Right forelimb (tissue), 1 donor: Measurements from ENCODE around the gene PHKA1.
"Not testable (repeated sequence)": the region's sequence is repeated elsewhere in the genome, so short reads cannot be mapped to it uniquely, and the experiment has no call there.

Source experiments
- DNase-seq: peaks from one replicate; pipeline ENCODE4 v3.0.0-alpha.2; 2018

The PHKA1 gene

GRCh38 chrX:72713599-72714477 is at the start of gene PHKA1:
PHKA1 (minus strand) TSS chrX:72714306; CDS start chrX:72713880, 426 bp downstream.
- peak; percentile 47 for DNase-seq

- DNase-seq: not testable (repeated sequence)
Measured at GRCh38 chrX:72760454-72760853, 46.3 kb upstream of the PHKA1 start.

GRCh38 chrX:72748545-72748944 is 34.4 kb upstream of the PHKA1 start:
- DNase-seq: not testable (repeated sequence)

- not testable (repeated sequence) for DNase-seq
Measured at GRCh38 chrX:72745546-72745945, 31.4 kb upstream of the PHKA1 start.

GRCh38 chrX:72735561-72735960 is 21.5 kb upstream of the PHKA1 start:
- no peak for DNase-seq

- DNase-seq: not testable (repeated sequence)
Measured at GRCh38 chrX:72733636-72734035, 19.5 kb upstream of the PHKA1 start.

GRCh38 chrX:72727846-72728245 is 13.7 kb upstream of the PHKA1 start:
- no peak for DNase-seq

GRCh38 chrX:72716766-72717165 is 2.7 kb upstream of the PHKA1 start:
- DNase-seq: no peak

GRCh38 chrX:72715546-72715945 is 1.4 kb upstream of the PHKA1 start:
- no peak for DNase-seq

- peak; percentile 61 for DNase-seq
Measured at GRCh38 chrX:72714478-72714916, 391 bp upstream of the PHKA1 start.

- no peak for DNase-seq
Measured at GRCh38 chrX:72713130-72713529, 976 bp downstream of the PHKA1 start.

GRCh38 chrX:72712094-72712755 is 1.9 kb downstream of the PHKA1 start:
- no peak for DNase-seq

GRCh38 chrX:72705814-72706213 is 8.3 kb downstream of the PHKA1 start:
- no peak for DNase-seq

GRCh38 chrX:72705111-72705510 is 9.0 kb downstream of the PHKA1 start:
- no peak for DNase-seq

- DNase-seq: no peak
Measured at GRCh38 chrX:72694170-72694569, 19.9 kb downstream of the PHKA1 start.

- DNase-seq: no peak
Measured at GRCh38 chrX:72693477-72693876, 20.6 kb downstream of the PHKA1 start.

GRCh38 chrX:72687396-72687795 is 26.7 kb downstream of the PHKA1 start:
- no peak for DNase-seq

GRCh38 chrX:72685810-72686456 is 28.2 kb downstream of the PHKA1 start:
- no peak for DNase-seq

- DNase-seq: no peak
Measured at GRCh38 chrX:72685018-72685417, 29.1 kb downstream of the PHKA1 start.

- DNase-seq: no peak
Measured at GRCh38 chrX:72683631-72684030, 30.5 kb downstream of the PHKA1 start.

GRCh38 chrX:72676465-72676864 is 37.6 kb downstream of the PHKA1 start:
- no peak for DNase-seq

- DNase-seq: not testable (repeated sequence)
Measured at GRCh38 chrX:72673951-72674350, 40.2 kb downstream of the PHKA1 start.

GRCh38 chrX:72669508-72669907 is 44.6 kb downstream of the PHKA1 start:
- not testable (repeated sequence) for DNase-seq

GRCh38 chrX:72666451-72666850 is 47.7 kb downstream of the PHKA1 start:
- no peak for DNase-seq
